Superior temporal gyrus (tissue), 1 donor: Measurements from ENCODE around the gene IL11.

ENCODE experiments used
- DNase-seq: peaks from one replicate; pipeline ENCODE4 v3.0.0-alpha.2; 2016; ENCODE audit errors: extremely low spot score

IL11 gene

GRCh38 chr19:55325172-55325571, 45.1 kb downstream of the IL11 start, which contains the start of gene TMEM150B:
Gene TMEM150B (minus strand): TSS chr19:55325341. CDS start chr19:55321036, 4,305 bp downstream.
- DNase-seq = no peak

GRCh38 chr19:55324662-55325061, 45.6 kb downstream of the IL11 start:
- no peak for DNase-seq

GRCh38 chr19:55322204-55322885, 47.9 kb downstream of the IL11 start:
- DNase-seq = no peak

GRCh38 chr19:55321466-55322137, 48.7 kb downstream of the IL11 start:
- no peak for DNase-seq

GRCh38 chr19:55320844-55321419, 49.3 kb downstream of the IL11 start:
- no peak for DNase-seq

GRCh38 chr19:55319785-55320184, 50.5 kb downstream of the IL11 start:
- DNase-seq = peak; percentile 24

GRCh38 chr19:55316646-55317045, 53.6 kb downstream of the IL11 start:
- no peak for DNase-seq

GRCh38 chr19:55315956-55316525, 54.2 kb downstream of the IL11 start:
- DNase-seq = no peak

GRCh38 chr19:55314396-55314795, 55.9 kb downstream of the IL11 start:
- no peak for DNase-seq
